Stimulated activated CD8-positive, alpha-beta memory T cell treated with anti-CD3 and anti-CD28 coated beads, Interleukin-12 subunit alpha, Interleukin-12 subunit beta, amount 100 ng/mL, for 1 hour (primary cell): ENCODE data around the gene ADD2.
"Not testable (repeated sequence)": the region's sequence is repeated elsewhere in the genome, so short reads cannot be mapped to it uniquely, and the experiment has no call there.

Experiments
- DNase-seq: peaks from one replicate; pipeline ENCODE4 v3.0.0-alpha.2; 2020; ENCODE audit warnings: low read depth

ADD2 gene

GRCh38 chr2:70632966-70633365, 135.0 kb downstream of the ADD2 start:
- no peak for DNase-seq

- DNase-seq: no peak
Observed at GRCh38 chr2:70632388-70632787, 135.6 kb downstream of the ADD2 start.

- no peak for DNase-seq
Observed at GRCh38 chr2:70630761-70631160, 137.2 kb downstream of the ADD2 start.

GRCh38 chr2:70627211-70627898, 140.6 kb downstream of the ADD2 start:
- no peak for DNase-seq

- DNase-seq: no peak
Observed at GRCh38 chr2:70626254-70626990, 141.6 kb downstream of the ADD2 start.

GRCh38 chr2:70621536-70621935, 146.5 kb downstream of the ADD2 start:
- not testable (repeated sequence) for DNase-seq

GRCh38 chr2:70620020-70620419, 148.0 kb downstream of the ADD2 start:
- DNase-seq: no peak

GRCh38 chr2:70619167-70619566, 148.8 kb downstream of the ADD2 start:
- no peak for DNase-seq

- no peak for DNase-seq
Observed at GRCh38 chr2:70616168-70616694, 151.8 kb downstream of the ADD2 start.

- DNase-seq: no peak
Observed at GRCh38 chr2:70615222-70615621, 152.8 kb downstream of the ADD2 start.

GRCh38 chr2:70613521-70613920, 154.5 kb downstream of the ADD2 start:
- no peak for DNase-seq

GRCh38 chr2:70612574-70612973, 155.4 kb downstream of the ADD2 start:
- no peak for DNase-seq

- DNase-seq: no peak
Observed at GRCh38 chr2:70608373-70608772, 159.6 kb downstream of the ADD2 start.

GRCh38 chr2:70607121-70607561, 160.9 kb downstream of the ADD2 start:
- no peak for DNase-seq
